ENCODE measurements around the gene ENAM.

- no peak for TF ChIP-seq L3MBTL2 (conservative IDR thresholded peaks at IDR 0.05)
- no peak for TF ChIP-seq ELF4 (IDR thresholded peaks at IDR 0.05)
- no peak for TF ChIP-seq FOXA1 (IDR thresholded peaks at IDR 0.05)
- no peak for TF ChIP-seq NFRKB (IDR thresholded peaks at IDR 0.05)
- TF ChIP-seq PKNOX1 (IDR thresholded peaks at IDR 0.05) = no peak
- no peak for TF ChIP-seq ZNF384 (IDR thresholded peaks at IDR 0.05)
- TF ChIP-seq FOXM1 (IDR thresholded peaks at IDR 0.05; ENCODE audit: borderline replicate concordance) = no peak
- TF ChIP-seq SP1 (IDR thresholded peaks at IDR 0.05) = no peak
- TF ChIP-seq FOXK2 (IDR thresholded peaks at IDR 0.05) = no peak
Observed at GRCh38 chr4:70674731-70675130, 46.2 kb downstream of the ENAM start.

Data from HEK293T (cell line).